Body of pancreas (tissue), 4 donors: ENCODE data around the gene DERL3.

Source experiments
- CTCF ChIP-seq, 7 experiments: fragments of 450-650 bp in 4 of 7; fragments of 200-600 bp in 3 of 7; sonication (generic) in 3 of 7; IDR thresholded peaks; one replicate each; pipeline ENCODE4 v1.5.1; 2016 to 2019; ENCODE audit warnings: antibody characterized with exemption in 7 of 7
- POLR2A ChIP-seq, 3 donors: fragments of 450-650 bp; IDR thresholded peaks; one replicate each; pipeline ENCODE4 v1.6.1; 2016; ENCODE audit warnings: antibody characterized with exemption in 3 of 3, mild to moderate bottlenecking in 2 of 3

GRCh38 chr22:23834406-23834792 is 4.4 kb downstream of the DERL3 start:
- TF ChIP-seq CTCF (IDR thresholded peaks at IDR 0.05): no peak
- TF ChIP-seq POLR2A (IDR thresholded peaks at IDR 0.05): no peak
